GM19328 (cell line): ENCODE measurements around the gene YIPF5.

ENCODE experiments used
- ATAC-seq: cut with Tn5 transposase; IDR thresholded peaks from one replicate; pipeline ENCODE4 v1.9.1; 2021; ENCODE audit warnings: mild to moderate bottlenecking, moderate library complexity; ENCODE audit not compliant: unreplicated experiment

Gene YIPF5

GRCh38 chr5:144170276-144171024, at the start of gene YIPF5, which contains the start of gene KCTD16:
Gene YIPF5 (minus strand): TSS chr5:144170659. CDS start chr5:144169955, 704 bp downstream.
Gene KCTD16 (plus strand): TSS chr5:144170873.
- peak; percentile 99 for ATAC-seq

- no peak for ATAC-seq
Observed at GRCh38 chr5:144219869-144220268, 49.4 kb upstream of the YIPF5 start.

GRCh38 chr5:144210655-144211054, 40.2 kb upstream of the YIPF5 start:
- ATAC-seq, result no peak

- no peak for ATAC-seq
Observed at GRCh38 chr5:144209361-144209760, 38.9 kb upstream of the YIPF5 start.

GRCh38 chr5:144207875-144208444, 37.5 kb upstream of the YIPF5 start:
- no peak for ATAC-seq

GRCh38 chr5:144206141-144206540, 35.7 kb upstream of the YIPF5 start:
- no peak for ATAC-seq

- ATAC-seq, result no peak
Observed at GRCh38 chr5:144205141-144205551, 34.7 kb upstream of the YIPF5 start.

GRCh38 chr5:144203750-144204596, 33.5 kb upstream of the YIPF5 start:
- ATAC-seq, result peak; percentile 77

GRCh38 chr5:144202726-144203125, 32.3 kb upstream of the YIPF5 start:
- no peak for ATAC-seq

- ATAC-seq, result no peak
Observed at GRCh38 chr5:144202072-144202471, 31.6 kb upstream of the YIPF5 start.

- ATAC-seq, result no peak
Observed at GRCh38 chr5:144201588-144201987, 31.1 kb upstream of the YIPF5 start.

- ATAC-seq, result no peak
Observed at GRCh38 chr5:144198386-144198785, 27.9 kb upstream of the YIPF5 start.

GRCh38 chr5:144196612-144197011, 26.2 kb upstream of the YIPF5 start:
- no peak for ATAC-seq

GRCh38 chr5:144195448-144195847, 25.0 kb upstream of the YIPF5 start:
- ATAC-seq, result no peak

- ATAC-seq, result no peak
Observed at GRCh38 chr5:144194144-144194543, 23.7 kb upstream of the YIPF5 start.

GRCh38 chr5:144192661-144193060, 22.2 kb upstream of the YIPF5 start:
- no peak for ATAC-seq

GRCh38 chr5:144191998-144192397, 21.5 kb upstream of the YIPF5 start:
- ATAC-seq, result peak; percentile 86

GRCh38 chr5:144191531-144191930, 21.1 kb upstream of the YIPF5 start:
- ATAC-seq, result no peak

- peak; percentile 44 for ATAC-seq
Observed at GRCh38 chr5:144189800-144190429, 19.5 kb upstream of the YIPF5 start.

- peak; percentile 63 for ATAC-seq
Observed at GRCh38 chr5:144187699-144188294, 17.3 kb upstream of the YIPF5 start.
